Thyroid gland (tissue), 4 donors: ENCODE measurements around the gene OR2B2.

ENCODE experiments used
- POLR2A ChIP-seq, 2 donors: fragments of 450-650 bp; IDR thresholded peaks; one replicate each; pipeline ENCODE4 v1.6.1; 2017; ENCODE audit warnings: antibody characterized with exemption in 2 of 2, mild to moderate bottlenecking in 2 of 2, moderate library complexity in 1 of 2
- TF ChIP-seq, protein P1 (sequence below), 6 experiments: fragments of 200-600 bp in 3 of 6; fragments of 450-650 bp in 3 of 6; sonication (generic) in 3 of 6; IDR thresholded peaks; one replicate each; pipeline ENCODE4 v1.5.1; 2016 to 2019; ENCODE audit warnings: antibody characterized with exemption in 6 of 6, mild to moderate bottlenecking in 2 of 6, inconsistent platforms in 1 of 6, moderate library complexity in 1 of 6

DNA sequence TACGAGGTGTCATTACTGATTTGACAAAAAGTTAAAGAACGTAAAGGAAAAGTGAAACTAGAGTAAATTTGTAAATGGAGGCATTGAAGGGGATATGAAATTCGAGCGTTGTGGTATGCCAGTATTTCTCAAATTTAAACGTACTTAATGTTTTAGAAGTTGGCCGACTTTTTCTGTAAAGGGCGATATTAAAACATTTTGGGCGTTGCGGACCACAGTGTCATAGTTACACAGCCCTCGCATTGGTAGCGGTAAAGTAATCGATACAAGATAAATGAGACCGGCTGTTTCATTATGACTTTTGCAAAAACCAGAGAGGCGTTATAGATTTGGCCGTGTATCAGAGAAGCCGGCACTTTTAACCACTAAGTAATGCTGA is 39.6 kb downstream of the OR2B2 start:
- TF ChIP-seq POLR2A (IDR thresholded peaks at IDR 0.05), result no peak
- TF ChIP-seq, protein P1, sequence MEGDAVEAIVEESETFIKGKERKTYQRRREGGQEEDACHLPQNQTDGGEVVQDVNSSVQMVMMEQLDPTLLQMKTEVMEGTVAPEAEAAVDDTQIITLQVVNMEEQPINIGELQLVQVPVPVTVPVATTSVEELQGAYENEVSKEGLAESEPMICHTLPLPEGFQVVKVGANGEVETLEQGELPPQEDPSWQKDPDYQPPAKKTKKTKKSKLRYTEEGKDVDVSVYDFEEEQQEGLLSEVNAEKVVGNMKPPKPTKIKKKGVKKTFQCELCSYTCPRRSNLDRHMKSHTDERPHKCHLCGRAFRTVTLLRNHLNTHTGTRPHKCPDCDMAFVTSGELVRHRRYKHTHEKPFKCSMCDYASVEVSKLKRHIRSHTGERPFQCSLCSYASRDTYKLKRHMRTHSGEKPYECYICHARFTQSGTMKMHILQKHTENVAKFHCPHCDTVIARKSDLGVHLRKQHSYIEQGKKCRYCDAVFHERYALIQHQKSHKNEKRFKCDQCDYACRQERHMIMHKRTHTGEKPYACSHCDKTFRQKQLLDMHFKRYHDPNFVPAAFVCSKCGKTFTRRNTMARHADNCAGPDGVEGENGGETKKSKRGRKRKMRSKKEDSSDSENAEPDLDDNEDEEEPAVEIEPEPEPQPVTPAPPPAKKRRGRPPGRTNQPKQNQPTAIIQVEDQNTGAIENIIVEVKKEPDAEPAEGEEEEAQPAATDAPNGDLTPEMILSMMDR (IDR thresholded peaks at IDR 0.05), result no peak
